Cardiac fibroblast (primary cell): ENCODE data around the gene CCNL2.
A peak's percentile ranks its signal among the peaks of the same experiment; 100 is the strongest.

Experiments
- DNase-seq, 2 donors: peaks; one replicate each; pipeline versions ENCODE4 v3.0.0 to v3.0.0-alpha.2; 2010; ENCODE audit warnings: low read depth in 2 of 2
- H3K4me3 ChIP-seq, 2 donors: replicated peaks in 1 of 2; 1 replicate in 1 of 2; 2 replicates in 1 of 2; pipeline ENCODE4 v1.5.1; 2011; ENCODE audit warnings: low read depth in 2 of 2, low read length in 2 of 2, mild to moderate bottlenecking in 2 of 2, moderate library complexity in 1 of 2
- TF ChIP-seq, protein P1 (sequence below): IDR thresholded peaks from one replicate; pipeline ENCODE4 v1.5.1; 2011; ENCODE audit warnings: low read depth, mild to moderate bottlenecking, low read length, inconsistent platforms

The CCNL2 gene

DNA sequence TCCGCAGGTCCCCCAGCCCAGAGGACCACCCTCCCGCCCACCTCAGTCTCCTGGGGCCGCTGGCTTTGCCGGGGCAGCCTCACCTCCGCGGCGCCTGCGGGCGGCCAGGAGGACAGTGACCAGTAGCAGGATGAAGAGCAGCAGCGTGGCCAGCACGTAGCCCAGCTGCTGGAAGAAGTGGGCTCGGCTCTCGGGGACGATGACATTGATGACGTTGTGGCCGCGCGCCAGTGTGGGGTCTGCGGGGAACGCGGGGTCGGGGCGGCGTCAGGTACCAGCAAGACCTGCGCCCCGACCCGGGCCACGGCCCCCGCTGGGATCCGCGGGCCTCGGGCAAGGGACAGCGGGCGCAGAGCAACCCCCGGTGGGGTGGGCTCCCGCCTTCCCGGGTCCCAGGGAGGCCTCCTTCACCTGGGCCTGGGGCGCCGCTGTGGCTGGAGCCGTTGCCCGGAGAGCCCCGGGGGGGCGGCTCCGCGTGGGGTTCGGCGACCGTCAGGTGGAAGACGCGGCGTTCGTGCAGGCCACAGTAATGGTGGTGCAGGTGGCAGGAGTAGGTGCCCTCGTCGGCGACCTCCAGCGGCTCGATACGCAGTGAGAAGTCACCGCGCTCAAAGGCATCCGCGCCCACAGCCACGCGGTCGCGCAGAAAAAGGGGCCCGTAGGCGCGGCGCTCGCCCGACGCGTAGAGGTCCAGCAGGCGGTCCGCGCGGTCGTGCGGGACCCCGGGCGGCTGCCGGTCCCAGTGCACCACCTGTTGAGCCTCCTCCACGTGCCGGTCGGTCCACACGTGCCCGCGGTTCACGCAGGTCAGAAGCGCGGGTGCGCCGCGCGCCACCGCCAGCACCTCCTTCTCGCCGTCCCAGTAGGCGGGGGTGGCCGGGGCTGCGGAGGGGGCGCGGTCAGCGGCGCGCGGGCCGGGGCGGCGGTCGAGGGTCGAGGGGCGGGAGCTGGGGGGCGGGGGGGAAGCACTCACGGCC lies 44.6 kb downstream of the CCNL2 start:
- TF ChIP-seq, protein P1, sequence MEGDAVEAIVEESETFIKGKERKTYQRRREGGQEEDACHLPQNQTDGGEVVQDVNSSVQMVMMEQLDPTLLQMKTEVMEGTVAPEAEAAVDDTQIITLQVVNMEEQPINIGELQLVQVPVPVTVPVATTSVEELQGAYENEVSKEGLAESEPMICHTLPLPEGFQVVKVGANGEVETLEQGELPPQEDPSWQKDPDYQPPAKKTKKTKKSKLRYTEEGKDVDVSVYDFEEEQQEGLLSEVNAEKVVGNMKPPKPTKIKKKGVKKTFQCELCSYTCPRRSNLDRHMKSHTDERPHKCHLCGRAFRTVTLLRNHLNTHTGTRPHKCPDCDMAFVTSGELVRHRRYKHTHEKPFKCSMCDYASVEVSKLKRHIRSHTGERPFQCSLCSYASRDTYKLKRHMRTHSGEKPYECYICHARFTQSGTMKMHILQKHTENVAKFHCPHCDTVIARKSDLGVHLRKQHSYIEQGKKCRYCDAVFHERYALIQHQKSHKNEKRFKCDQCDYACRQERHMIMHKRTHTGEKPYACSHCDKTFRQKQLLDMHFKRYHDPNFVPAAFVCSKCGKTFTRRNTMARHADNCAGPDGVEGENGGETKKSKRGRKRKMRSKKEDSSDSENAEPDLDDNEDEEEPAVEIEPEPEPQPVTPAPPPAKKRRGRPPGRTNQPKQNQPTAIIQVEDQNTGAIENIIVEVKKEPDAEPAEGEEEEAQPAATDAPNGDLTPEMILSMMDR, result no peak
- no peak overlapping the region for H3K4me3 ChIP-seq
- no peak for DNase-seq

DNA sequence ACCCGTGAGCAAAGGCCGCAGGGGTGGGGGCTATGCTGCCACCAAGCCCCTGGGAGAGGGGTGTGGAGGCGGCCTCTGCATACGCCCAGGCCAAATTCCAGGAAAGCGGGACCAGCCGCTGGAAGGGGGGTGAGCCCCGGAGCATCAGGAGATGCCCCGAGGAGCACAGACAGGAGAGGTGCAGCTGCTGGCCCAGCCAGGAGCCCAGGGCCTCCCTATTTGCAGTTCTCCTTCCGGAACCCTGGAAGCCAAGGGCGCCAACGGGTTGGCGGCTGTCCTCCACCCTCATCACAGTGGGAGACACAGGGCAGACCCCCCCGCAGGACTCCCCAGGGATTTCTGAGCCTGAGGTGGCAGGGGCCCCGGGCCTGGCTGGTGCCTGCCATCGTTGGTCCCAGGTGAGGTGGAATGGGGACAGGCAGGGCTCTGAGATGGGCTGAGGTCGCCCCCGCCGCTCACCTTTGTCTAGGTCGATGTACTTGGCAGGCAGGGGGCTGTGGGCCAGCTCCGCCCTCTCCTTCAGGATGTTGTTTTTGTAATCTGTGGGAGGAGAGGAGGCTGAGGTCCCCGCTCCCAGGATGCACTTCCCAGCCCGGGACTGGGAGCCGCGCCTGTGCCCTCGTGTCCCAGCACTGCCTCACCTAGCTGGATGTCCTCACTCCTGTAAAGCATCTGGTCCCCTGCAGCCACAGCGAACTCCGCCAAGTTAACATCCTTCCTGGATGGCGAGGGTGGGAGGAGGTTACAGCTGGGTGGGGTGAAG lies 45.6 kb downstream of the CCNL2 start:
- no peak for DNase-seq
- no peak overlapping the region for H3K4me3 ChIP-seq
- TF ChIP-seq, protein P1, result no peak

DNA sequence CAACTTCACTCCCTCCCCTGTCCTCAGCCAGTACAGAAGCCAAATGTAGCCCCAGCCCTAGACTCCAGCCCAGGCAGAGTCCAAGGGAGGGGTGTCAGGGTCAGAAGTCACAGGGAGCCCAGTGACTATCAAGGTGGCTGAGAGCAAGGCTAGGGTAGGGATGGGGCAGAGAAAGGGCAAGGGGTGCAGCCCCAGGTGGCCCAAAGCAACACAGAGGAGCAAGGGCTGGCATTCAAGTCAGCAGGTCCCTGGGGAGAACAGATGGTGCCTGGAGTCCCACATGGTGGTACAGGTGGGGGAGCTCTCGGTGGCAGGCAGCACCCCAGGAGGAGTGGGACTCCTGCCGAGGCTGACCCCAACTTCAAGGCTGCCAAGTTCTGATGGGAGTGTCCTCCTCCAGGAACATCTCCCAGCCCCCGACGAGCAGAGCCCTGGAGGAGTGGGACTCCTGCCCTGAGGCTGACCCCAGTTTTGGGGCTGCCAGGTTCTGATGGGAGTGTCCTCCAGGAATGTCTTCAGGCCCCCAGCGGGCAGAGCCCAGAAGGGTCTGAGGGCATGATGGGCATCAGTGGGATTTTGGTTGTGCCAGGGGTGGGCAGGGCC lies 46.2 kb downstream of the CCNL2 start:
- TF ChIP-seq, protein P1, result no peak
- no peak overlapping the region for H3K4me3 ChIP-seq
- no peak for DNase-seq

DNA sequence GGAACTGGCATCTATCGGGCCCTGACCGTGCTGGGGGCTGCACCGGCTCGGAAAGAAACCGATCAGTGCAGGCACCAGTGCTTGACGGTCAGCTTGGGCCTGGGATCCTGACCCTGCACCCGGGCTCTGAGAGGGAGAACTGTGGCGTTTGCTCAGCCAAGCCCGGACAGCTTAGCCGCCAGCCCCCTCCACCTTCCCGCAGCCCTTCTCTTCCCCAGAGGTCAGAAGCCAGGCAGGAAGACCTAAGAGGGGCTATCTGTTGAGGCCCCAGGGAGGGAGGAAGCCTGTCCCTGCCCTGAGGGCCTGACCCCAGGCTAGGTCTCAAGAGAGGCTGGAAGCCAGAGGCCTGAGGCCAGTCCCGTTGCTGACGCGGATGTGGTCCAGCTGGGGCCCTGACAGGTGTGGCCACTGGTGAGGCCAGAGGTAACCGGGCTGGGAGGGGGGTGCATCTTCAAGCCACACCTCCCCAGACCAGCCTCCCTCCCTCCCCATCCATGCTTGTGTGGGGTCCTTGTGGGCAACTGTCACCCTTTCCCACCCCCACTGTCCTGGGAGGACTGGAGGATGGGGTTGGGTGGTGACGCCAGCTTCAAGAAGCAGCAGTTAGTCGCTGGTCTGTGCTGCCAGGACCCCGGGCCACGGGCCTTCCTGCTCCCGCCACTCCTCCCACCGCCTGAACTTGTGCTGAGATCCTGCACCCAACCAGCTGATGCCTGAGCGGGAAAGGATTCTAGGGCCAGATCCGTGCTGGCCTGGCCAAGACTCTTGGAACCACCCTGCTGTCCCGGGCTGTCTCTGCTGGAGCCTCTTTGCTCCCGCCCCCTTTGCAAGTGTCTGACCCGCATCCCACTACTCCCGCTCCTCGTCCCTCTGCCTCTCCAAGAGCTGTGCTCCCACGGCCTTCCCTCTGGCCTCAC lies 47.4 kb downstream of the CCNL2 start:
- TF ChIP-seq, protein P1, result no peak
- peak overlapping the region; percentile 1 to 8 for H3K4me3 ChIP-seq
- DNase-seq, result peak in 1 of 2 donors; percentile 45

DNA sequence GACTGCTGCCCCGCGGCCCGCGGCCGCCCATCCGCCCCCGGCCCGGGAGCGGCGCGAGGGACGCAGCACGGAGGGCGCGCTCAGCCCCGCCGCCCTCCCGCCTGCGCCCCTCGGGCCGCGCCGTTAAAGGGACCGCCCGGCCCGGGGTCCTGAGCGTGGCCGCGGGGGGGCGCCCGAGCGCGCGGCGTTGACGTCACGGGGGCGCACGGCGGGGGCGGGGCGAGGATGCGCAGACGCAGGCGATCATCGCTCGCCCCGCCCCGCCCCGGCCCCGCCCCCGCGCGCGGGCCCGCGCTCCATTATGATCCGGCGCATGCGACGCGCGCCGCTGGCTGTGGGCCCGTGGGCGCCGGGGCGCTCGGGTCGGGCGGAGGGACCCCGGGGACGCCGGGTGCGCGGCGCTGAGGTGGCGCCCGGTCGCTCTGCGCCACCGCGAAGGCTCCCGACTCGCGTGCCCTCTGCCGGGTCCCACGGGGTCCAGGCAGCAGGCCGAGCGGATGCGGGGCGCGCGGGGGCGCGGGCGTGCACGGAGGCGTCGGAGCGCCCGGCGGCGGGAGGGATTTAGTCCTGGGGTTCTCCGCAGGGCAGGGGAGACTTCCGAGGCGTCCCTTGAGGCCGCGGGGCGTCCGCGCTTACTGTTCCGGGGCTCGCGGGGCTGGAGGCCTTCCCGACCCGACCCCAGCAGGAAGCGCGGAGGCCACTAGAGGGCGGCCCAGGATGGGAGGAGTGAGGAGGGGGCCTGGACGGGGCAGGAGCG lies 49.7 kb downstream of the CCNL2 start, which contains the start of gene DVL1:
TSS of gene DVL1 (minus strand) at position 163 of the 757 bp plus-strand sequence. CDS start 353 bp downstream, outside the sequence.
- DNase-seq, result peak; percentile 53 to 70
- H3K4me3 ChIP-seq, result peak within 1 kb of the TSS; percentile 73 to 74
- TF ChIP-seq, protein P1, result peak; percentile 47
